GM04504 (cell line): Measurements from ENCODE around the gene ACTN1.

ENCODE experiments used
- DNase-seq: peaks from one replicate; pipeline ENCODE4 v3.0.0-alpha.2; 2012; ENCODE audit warnings: low read depth

Gene ACTN1

GRCh38 chr14:68969278-68970033 is 9.6 kb downstream of the ACTN1 start:
- no peak for DNase-seq

GRCh38 chr14:68968721-68969120 is 10.4 kb downstream of the ACTN1 start:
- no peak for DNase-seq

- DNase-seq: no peak
Measured at GRCh38 chr14:68968051-68968450, 11.1 kb downstream of the ACTN1 start.

- no peak for DNase-seq
Measured at GRCh38 chr14:68967459-68967940, 11.6 kb downstream of the ACTN1 start.

GRCh38 chr14:68966872-68967301 is 12.2 kb downstream of the ACTN1 start:
- no peak for DNase-seq

GRCh38 chr14:68965261-68965761 is 13.8 kb downstream of the ACTN1 start:
- DNase-seq: no peak

GRCh38 chr14:68964300-68965093 is 14.6 kb downstream of the ACTN1 start:
- no peak for DNase-seq

- DNase-seq: no peak
Measured at GRCh38 chr14:68962681-68963080, 16.4 kb downstream of the ACTN1 start.

GRCh38 chr14:68961781-68962584 is 17.1 kb downstream of the ACTN1 start:
- no peak for DNase-seq

- no peak for DNase-seq
Measured at GRCh38 chr14:68961361-68961760, 17.7 kb downstream of the ACTN1 start.

- DNase-seq: no peak
Measured at GRCh38 chr14:68960123-68960522, 19.0 kb downstream of the ACTN1 start.

GRCh38 chr14:68959035-68959434 is 20.1 kb downstream of the ACTN1 start:
- DNase-seq: no peak

- DNase-seq: no peak
Measured at GRCh38 chr14:68958553-68958952, 20.5 kb downstream of the ACTN1 start.

GRCh38 chr14:68957775-68958174 is 21.3 kb downstream of the ACTN1 start:
- no peak for DNase-seq

- no peak for DNase-seq
Measured at GRCh38 chr14:68956724-68957123, 22.4 kb downstream of the ACTN1 start.

- DNase-seq: no peak
Measured at GRCh38 chr14:68955851-68956179, 23.3 kb downstream of the ACTN1 start.

- no peak for DNase-seq
Measured at GRCh38 chr14:68955164-68955850, 23.8 kb downstream of the ACTN1 start.

GRCh38 chr14:68953196-68953555 is 25.9 kb downstream of the ACTN1 start:
- DNase-seq: no peak

GRCh38 chr14:68952531-68953195 is 26.4 kb downstream of the ACTN1 start:
- DNase-seq: no peak

GRCh38 chr14:68951800-68952530 is 27.1 kb downstream of the ACTN1 start:
- no peak for DNase-seq
